GM18511 (cell line): ENCODE data around the gene GSDME.
"Not testable (repeated sequence)": the region's sequence is repeated elsewhere in the genome, so short reads cannot be mapped to it uniquely, and the experiment has no call there.

Source experiments
- ATAC-seq: cut with Tn5 transposase; IDR thresholded peaks from one replicate; pipeline ENCODE4 v1.9.1; 2021; ENCODE audit warnings: mild to moderate bottlenecking, moderate library complexity; ENCODE audit not compliant: unreplicated experiment

The GSDME gene

GRCh38 chr7:24742506-24743162, 14.6 kb downstream of the GSDME start:
- no peak for ATAC-seq

DNA sequence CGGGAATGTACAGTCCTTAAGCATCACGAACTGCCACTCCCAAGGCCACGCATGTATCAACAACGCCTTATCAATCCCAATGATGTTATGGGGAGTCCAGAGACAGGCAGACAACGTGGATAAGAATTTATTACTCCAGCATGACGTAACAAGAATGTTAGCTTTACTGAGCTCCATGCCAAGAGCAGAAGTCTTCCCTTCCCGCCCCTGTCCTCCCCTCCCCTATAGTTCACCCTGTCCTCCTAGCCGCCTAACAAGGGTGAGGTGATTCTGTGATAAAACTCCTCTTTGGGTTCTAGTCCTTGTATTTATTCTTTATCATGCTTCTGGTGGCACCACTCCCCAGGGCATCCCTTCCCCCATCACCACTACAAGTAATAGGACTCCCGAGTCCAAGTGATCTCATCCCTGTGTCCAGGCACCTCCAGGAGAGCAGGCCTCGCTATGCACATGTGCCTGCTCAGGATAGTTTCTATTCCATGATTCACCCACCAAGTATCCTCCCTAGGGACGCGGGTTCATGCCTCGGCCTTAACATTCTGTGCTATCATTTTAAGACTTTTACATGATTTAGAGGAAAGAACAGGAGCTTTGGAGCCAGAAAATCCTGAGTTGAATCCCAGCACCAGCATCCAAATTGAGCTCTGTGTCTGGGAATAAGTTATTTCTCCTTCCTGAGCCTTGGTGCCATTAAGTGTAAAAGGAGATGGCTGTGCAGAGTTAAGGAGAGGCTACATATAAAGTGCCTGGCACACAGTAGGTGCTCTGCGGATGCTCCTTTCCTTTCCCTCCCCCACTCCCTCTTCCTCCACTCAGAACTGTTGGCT, 15.4 kb downstream of the GSDME start:
- ATAC-seq: no peak

DNA sequence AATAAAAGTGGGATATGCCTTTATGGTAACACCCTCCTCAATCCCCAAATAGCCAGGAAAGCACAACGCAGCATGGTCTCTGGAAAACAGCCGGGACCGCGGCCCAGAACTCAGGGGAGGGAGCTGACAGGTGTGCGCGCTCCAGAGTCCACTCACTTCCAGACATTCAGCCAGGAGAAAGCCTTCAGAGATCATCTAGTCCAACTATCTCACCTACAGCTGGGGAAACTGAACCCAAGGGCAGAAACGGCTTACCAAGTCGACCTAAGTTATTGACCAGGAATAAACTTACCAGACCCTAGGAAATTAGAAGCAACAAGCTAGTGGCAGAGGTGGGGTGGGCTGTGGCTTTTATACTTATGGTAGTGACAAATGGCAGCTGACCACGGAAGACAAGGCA, 16.4 kb downstream of the GSDME start:
- no peak for ATAC-seq

DNA sequence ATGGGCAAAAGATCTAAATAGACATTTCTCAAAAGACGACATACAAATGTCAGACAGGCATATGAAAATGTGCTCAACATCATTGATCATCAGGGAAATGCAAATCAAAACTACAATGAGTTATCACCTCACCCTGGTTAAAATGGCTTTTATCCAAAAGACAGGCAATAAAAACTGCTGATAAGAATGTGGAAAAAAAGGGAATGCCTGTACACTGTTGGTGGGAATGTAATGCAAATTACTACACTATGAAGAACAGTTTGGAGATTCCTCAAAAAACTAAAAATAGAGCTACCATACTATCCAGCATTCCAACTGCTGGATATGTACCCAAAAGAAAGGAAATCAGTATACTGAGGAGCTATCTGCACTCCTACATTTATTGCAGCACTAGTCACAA, 18.0 kb downstream of the GSDME start:
- ATAC-seq: no peak

GRCh38 chr7:24738577-24738976, 18.7 kb downstream of the GSDME start:
- ATAC-seq: no peak

GRCh38 chr7:24737281-24737680, 20.0 kb downstream of the GSDME start:
- no peak for ATAC-seq

- not testable (repeated sequence) for ATAC-seq
Observed at GRCh38 chr7:24735594-24735993, 21.7 kb downstream of the GSDME start.

DNA sequence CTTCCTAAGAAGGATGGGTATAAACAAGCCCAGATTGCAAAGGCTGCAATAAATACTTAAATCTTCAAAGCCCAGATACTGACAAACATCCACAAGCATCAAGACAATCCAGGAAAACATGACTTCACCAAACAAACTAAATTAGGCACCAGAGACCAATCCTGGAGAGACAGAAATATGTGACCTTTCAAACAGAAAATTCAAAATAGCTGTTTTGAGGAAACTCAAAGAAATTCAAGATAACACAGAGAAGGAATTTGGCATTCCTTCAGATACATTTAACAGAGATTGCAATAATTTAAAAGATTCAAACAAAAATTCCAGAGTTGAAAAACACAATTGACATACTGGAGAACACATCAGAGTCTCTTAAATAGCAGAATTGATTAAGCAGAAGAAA, 23.0 kb downstream of the GSDME start:
- no peak for ATAC-seq

DNA sequence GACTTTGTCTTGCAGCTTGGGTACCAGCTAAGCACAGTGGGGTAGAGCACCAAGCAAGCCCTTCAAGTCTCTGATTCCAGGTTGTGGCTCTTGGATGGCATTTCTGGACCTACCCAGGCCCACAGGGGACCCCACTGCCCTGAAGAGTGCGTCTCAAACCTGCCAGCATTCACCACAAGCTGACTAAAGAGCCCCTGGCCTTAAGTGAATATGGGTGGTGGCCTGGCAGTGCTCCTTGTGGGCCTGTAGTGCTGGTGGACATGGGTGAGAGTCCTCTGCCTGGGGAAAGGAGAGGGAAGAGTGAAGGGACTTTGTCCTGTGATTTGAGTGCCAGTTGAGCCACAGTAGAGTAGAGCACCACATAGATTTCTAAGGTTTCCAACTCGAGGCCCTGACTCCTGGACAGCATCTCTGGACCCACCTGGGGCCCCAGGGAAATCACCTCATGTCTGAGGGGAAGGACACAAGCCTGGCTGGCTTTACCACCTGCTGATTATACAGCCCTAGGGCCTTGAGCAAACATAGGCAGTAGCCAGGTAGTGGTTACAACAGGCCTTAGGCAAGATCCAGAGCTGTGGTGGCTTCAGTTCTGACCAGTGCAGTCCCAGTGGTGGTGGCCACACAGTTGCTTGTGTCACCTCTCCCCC, 23.7 kb downstream of the GSDME start:
- peak; percentile 23 for ATAC-seq

DNA sequence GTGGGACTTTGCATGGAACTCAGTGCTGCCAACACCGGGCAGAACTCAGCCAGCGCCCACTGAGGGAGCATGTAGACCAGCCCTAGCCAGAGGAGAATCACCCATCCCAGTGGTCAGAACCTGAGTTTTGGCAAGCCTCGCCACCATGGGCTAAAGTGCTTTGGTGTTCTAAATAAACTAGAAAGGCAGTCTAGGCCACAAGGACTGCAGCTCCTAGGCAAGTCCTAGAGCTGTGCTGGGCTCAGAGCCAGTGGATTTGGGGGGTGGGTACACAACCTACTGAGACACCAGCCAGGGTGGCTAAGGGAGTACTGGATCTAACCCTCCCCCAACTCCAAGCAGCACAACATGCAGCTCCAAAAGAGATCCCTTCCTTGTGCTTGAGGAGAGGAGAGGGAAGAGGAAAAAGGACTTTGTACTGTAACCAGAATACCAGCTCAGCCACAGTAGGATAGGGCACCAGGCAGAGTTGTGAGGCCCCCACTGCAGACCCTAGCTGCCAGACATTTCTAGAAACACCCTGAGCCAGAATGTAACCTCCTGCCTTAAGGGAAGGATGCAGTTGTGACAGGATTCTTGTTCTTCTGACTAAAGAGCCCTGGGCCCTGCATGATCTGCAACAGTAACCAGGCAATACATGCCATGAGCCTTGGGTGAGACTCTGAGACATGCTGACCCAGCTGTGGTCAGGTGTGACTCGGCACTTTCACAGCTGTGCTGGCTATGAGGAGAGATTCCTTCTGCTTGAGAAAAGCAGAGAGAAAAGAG, 24.4 kb downstream of the GSDME start:
- ATAC-seq: peak; percentile 83

- ATAC-seq: no peak
Observed at GRCh38 chr7:24731313-24731712, 26.0 kb downstream of the GSDME start.

GRCh38 chr7:24730018-24730369, 27.3 kb downstream of the GSDME start:
- ATAC-seq: no peak

DNA sequence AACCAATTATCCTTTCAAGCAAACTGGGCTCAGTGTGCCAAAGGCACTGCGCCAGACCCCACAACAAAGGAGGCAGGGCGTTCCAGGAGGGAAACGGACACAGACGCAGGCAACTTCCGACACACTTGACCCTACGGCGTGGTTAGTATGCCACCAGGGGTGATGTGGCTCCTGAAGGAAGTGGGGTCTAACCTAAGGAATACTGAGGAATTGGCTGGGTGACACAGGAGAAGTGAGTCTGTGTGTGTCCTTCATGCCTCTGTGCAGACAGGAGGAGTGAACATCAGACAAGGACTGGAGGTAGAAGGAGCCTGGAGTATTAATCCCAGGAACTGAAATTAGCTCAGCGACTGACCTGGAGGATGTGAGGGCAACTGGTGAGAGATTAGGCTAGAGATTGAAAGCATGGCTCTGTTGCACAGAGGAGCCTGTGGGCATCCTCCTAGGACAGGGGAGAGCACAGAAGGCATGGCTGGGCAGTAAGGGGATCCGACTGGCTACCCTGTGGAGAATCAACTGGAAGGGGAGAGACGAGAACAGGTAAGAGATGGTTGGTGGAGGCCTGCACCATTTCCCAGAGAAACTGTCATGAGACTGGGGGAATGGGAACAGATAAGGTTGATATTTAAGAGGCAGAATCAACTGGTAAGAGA, 27.8 kb downstream of the GSDME start:
- ATAC-seq: no peak

DNA sequence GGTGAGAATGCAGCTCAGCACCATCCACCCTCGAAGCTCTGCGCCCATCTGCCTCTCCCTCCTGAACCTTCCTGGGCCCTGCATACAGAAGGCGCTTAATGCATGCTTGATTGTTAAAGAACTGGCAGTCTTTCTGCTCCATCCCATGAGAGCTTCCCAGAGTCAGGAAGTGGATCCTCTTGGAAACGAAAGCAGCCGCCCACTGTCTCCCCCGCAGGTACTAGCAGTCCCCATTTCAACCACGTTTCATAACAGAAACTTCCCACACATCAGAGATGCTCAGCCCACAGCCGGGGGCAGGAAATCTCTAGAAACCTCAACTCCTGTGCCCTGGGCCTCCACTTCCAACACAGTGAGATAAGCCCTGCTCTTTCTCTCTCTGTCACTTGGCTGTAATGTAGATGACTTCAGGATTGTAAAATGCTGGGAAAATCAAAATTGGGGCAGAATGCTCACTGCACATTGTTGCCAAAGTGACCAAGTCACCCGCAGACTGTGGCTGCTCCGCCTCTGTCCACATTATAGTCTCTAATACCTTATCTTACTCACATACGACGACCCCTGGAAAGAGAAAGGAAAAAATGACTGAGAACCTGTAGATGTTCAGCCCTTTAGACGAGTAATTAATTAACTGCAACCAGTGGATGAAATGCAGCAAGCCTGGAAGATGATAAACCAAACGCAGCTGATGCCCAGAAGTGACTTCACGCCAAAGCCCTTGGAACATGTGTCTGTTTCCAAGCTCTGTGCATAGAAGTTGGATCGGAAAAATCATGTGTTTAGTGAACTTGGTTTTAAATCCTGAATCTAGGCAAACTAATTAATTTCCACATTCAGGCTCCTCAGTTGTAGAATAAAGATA, 28.5 kb downstream of the GSDME start:
- ATAC-seq: peak; percentile 35

GRCh38 chr7:24728121-24728500, 29.2 kb downstream of the GSDME start:
- no peak for ATAC-seq

- peak; percentile 71 for ATAC-seq
Observed at GRCh38 chr7:24727154-24728120, 29.8 kb downstream of the GSDME start.

GRCh38 chr7:24725554-24726241, 31.6 kb downstream of the GSDME start:
- no peak for ATAC-seq
